Measurements from ENCODE around the gene HSFX2.
"Not testable (repeated sequence)": the region's sequence is repeated elsewhere in the genome, so short reads cannot be mapped to it uniquely, and the experiment has no call there.

Gene HSFX2

GRCh38 chrX:149618871-149619270 lies 23.8 kb upstream of the HSFX2 start:
- no peak overlapping the region for H3K4me3 ChIP-seq (ENCODE audit: low read length)

GRCh38 chrX:149611623-149612175 lies 16.6 kb upstream of the HSFX2 start:
- no peak overlapping the region for H3K4me3 ChIP-seq (ENCODE audit: low read length)
- DNase-seq (ENCODE audit: low read depth) = no peak
- TF ChIP-seq, protein P1, sequence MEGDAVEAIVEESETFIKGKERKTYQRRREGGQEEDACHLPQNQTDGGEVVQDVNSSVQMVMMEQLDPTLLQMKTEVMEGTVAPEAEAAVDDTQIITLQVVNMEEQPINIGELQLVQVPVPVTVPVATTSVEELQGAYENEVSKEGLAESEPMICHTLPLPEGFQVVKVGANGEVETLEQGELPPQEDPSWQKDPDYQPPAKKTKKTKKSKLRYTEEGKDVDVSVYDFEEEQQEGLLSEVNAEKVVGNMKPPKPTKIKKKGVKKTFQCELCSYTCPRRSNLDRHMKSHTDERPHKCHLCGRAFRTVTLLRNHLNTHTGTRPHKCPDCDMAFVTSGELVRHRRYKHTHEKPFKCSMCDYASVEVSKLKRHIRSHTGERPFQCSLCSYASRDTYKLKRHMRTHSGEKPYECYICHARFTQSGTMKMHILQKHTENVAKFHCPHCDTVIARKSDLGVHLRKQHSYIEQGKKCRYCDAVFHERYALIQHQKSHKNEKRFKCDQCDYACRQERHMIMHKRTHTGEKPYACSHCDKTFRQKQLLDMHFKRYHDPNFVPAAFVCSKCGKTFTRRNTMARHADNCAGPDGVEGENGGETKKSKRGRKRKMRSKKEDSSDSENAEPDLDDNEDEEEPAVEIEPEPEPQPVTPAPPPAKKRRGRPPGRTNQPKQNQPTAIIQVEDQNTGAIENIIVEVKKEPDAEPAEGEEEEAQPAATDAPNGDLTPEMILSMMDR (conservative IDR thresholded peaks at IDR 0.05; ENCODE audit: low read depth, low read length) = no peak

More at GRCh38 chrX:149618871-149619270, 23.8 kb upstream of the HSFX2 start:
- TF ChIP-seq, protein P1 (conservative IDR thresholded peaks at IDR 0.05; ENCODE audit: low read depth, low read length) = no peak
- DNase-seq (ENCODE audit: low read depth) = no peak

DNA sequence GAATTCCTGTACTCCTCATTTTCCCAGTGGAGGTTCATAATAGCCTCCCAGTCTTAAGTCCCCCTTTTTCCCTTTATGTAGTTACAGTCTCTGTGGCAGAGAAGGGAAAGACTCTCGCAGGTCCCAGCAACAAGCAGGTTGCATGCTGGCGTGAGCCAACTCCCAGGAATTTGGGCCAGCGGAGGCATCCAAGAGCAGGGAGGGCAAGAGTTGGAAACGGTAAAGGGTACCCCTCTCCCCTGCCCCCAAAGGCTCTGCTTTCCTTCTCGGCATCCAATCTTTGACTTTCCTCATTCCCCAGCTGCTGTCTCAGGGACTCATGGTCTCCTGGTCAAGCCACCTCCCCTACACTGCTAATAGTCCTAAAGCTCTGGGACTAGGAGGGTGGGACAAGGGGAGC lies 15.4 kb upstream of the HSFX2 start:
- no peak overlapping the region for H3K4me3 ChIP-seq (ENCODE audit: low read length)
- TF ChIP-seq, protein P1 (conservative IDR thresholded peaks at IDR 0.05; ENCODE audit: low read depth, low read length) = no peak
- DNase-seq (ENCODE audit: low read depth) = no peak

GRCh38 chrX:149607699-149608098 lies 12.6 kb upstream of the HSFX2 start:
- TF ChIP-seq, protein P1 (conservative IDR thresholded peaks at IDR 0.05; ENCODE audit: low read depth, low read length) = no peak
- H3K4me3 ChIP-seq (ENCODE audit: low read length) = no peak overlapping the region
- DNase-seq (ENCODE audit: low read depth) = no peak

DNA sequence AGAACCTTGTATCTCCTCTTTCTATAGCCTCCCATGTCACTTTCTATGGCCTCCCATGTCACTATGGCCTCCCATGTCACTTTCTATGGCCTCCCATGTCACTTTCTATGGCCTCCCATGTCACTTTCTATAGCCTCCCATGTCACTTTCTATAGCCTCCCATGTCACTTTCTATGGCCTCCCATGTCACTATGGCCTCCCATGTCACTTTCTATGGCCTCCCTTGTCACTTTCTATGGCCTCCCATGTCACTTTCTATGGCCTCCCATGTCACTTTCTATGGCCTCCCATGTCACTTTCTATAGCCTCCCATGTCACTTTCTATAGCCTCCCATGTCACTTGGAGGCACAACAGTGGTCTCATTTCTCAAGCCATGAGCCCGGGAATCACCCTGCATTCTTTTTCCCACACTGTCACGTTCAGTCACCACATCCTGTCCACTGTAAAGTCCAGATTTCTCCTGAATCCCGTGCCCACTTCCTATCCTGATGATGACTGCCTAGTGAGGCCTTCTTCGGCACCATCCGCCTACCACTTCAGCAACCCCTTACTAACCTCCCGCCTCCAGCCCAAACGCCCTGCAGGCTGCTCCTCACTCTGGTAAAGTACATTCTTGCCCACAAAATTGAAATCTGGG lies 10.3 kb upstream of the HSFX2 start:
- not testable (repeated sequence) for DNase-seq (ENCODE audit: low read depth); H3K4me3 ChIP-seq (ENCODE audit: low read length)

DNA sequence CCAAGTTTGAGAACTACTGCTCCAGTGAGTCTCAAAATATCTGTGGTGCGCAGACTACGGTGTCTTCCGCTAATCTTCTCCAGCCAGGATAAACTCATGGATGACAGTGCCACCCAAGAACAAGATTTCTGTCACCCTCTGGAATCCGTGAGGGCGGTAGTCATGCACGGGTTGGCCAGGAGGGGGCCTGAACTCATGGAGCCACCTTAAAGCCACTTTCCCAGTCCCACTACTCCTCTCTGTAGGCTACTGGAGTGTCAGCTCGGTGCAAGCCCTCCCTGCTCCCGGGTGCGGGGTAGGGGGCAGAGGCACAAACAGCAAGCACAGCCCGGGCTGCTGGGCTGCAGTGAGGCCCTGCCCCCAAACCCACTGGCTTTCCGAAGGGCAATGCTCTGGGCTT lies 3.5 kb upstream of the HSFX2 start:
- DNase-seq (ENCODE audit: low read depth); H3K4me3 ChIP-seq (ENCODE audit: low read length): not testable (repeated sequence)

- not testable (repeated sequence) for H3K4me3 ChIP-seq (ENCODE audit: low read length); DNase-seq (ENCODE audit: low read depth)
Observed at GRCh38 chrX:149595943-149596342, 829 bp upstream of the HSFX2 start.

- not testable (repeated sequence) for DNase-seq (ENCODE audit: low read depth); H3K4me3 ChIP-seq (ENCODE audit: low read length)
Observed at GRCh38 chrX:149590993-149591392, 4.1 kb downstream of the HSFX2 start.

- not testable (repeated sequence) for DNase-seq (ENCODE audit: low read depth); H3K4me3 ChIP-seq (ENCODE audit: low read length)
Observed at GRCh38 chrX:149587359-149587758, 7.8 kb downstream of the HSFX2 start, which contains the start of gene MAGEA9B. TSS of gene MAGEA9B (minus strand) at chrX:149587459. CDS start at chrX:149583179, 4,280 bp downstream.

- H3K4me3 ChIP-seq (ENCODE audit: low read length); DNase-seq (ENCODE audit: low read depth): not testable (repeated sequence)
Observed at GRCh38 chrX:149585631-149586030, 9.5 kb downstream of the HSFX2 start.

DNA sequence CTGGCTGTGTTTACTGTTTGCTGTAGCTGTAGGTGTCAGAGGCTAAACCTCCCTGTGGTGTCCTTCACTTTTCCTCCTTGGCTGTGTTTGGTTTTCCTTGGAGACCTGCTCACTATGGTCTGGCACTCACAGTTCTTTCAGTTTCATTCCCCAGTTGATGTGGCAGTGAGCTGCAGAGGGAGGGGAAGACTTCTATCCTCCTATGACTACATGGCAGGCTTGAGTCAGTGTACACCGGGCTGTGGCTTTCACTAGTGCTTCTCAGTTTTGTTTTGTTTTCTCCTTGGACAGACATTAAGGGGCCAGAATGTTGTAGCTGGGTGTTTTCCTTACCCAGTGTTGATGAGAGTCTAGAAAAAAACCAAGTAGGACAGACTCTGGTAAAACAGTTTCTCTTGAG lies 21.7 kb downstream of the HSFX2 start:
- DNase-seq (ENCODE audit: low read depth); H3K4me3 ChIP-seq (ENCODE audit: low read length): not testable (repeated sequence)

Data from retinal pigment epithelial cell (primary cell).